WTC11 (cell line): ENCODE measurements around the gene APOBEC3B.

Source experiments
- CBFB ChIP-seq: sonication (generic); formaldehyde crosslinking; IDR thresholded peaks from 2 replicates; pipeline ENCODE4 v1.8.1; 2022; ENCODE audit warnings: mild to moderate bottlenecking, low read depth, missing genetic modification reagents
- ZBTB21 ChIP-seq: sonication (generic); formaldehyde crosslinking; IDR thresholded peaks from 2 replicates; pipeline ENCODE4 v1.8.1; 2023; ENCODE audit warnings: mild to moderate bottlenecking, missing genetic modification reagents, borderline replicate concordance

- no peak for TF ChIP-seq ZBTB21
- no peak for TF ChIP-seq CBFB (CRISPR knock-in tag)
These were observed 17.2 kb upstream of the APOBEC3B start for GRCh38 chr22:38964989-38965388.
